Endothelial cell of umbilical vein (primary cell): ENCODE results near the gene SPATA31E1.

Experiments used
- CTCF ChIP-seq, 2 donors: IDR thresholded peaks; 1 replicate in 1 of 2; 2 replicates in 1 of 2; pipeline ENCODE4 v1.5.1; 2011; ENCODE audit warnings: low read length in 2 of 2, mild to moderate bottlenecking in 2 of 2, moderate library complexity in 2 of 2, control low read depth in 1 of 2, inconsistent platforms in 1 of 2, low read depth in 1 of 2; ENCODE audit not compliant: insufficient read depth in 1 of 2; ENCODE audit errors: extremely low read depth in 1 of 2
- JUN ChIP-seq: IDR thresholded peaks from 2 replicates; pipeline ENCODE4 v1.6.1; 2011; ENCODE audit warnings: borderline replicate concordance, low read depth; ENCODE audit not compliant: insufficient read length, insufficient read depth
- POLR2A ChIP-seq: IDR thresholded peaks from 2 replicates; pipeline ENCODE4 v1.6.1; 2012; ENCODE audit warnings: low read depth, mild to moderate bottlenecking, control low read depth, low read length

- TF ChIP-seq POLR2A (no peak), CTCF (IDR thresholded peaks at IDR 0.05; ENCODE audit: extremely low read depth in 1 of 2, insufficient read depth in 1 of 2, low read depth in 1 of 2, low read length in 2 of 2) (no peak), JUN (no peak)
Measured at GRCh38 chr9:87898151-87898550, 15.5 kb downstream of the SPATA31E1 start.
